ENCODE measurements around the gene ACP7.

Gene ACP7

DNA sequence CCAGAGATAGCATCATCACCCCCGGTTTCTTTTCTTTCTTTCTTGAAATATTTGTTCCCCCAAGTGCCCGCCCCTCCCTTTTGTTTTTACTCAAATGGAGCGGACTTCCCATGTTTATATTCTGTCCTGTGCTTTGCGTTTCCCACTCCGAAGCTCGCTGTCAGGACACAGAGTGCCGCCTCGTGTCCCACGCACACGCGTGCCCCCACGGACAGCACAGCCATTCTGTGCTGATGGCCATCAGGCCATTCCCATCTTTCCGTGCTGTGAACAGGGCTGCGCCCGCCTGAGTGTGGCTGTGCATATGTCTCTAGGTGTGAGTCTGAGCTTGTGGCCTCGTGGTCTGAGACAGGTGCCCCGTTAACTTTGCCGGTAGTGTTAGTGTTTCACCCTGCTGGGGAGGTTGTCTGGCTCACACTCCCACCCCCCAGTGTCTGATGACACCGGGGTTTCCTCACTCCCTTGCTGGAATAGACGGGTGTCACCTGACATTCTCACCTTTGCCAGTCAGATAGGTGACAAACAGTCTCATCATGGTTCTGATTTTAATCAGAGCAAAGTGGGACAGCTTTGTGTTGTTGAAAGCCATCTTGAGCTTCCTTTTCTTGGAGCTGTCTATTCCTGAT lies 48.3 kb downstream of the ACP7 start:
- H3K4me3 ChIP-seq (ENCODE audit: low read depth, low read length), result no peak overlapping the region
- TF ChIP-seq, protein P1, sequence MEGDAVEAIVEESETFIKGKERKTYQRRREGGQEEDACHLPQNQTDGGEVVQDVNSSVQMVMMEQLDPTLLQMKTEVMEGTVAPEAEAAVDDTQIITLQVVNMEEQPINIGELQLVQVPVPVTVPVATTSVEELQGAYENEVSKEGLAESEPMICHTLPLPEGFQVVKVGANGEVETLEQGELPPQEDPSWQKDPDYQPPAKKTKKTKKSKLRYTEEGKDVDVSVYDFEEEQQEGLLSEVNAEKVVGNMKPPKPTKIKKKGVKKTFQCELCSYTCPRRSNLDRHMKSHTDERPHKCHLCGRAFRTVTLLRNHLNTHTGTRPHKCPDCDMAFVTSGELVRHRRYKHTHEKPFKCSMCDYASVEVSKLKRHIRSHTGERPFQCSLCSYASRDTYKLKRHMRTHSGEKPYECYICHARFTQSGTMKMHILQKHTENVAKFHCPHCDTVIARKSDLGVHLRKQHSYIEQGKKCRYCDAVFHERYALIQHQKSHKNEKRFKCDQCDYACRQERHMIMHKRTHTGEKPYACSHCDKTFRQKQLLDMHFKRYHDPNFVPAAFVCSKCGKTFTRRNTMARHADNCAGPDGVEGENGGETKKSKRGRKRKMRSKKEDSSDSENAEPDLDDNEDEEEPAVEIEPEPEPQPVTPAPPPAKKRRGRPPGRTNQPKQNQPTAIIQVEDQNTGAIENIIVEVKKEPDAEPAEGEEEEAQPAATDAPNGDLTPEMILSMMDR (IDR thresholded peaks at IDR 0.05; ENCODE audit: borderline replicate concordance, insufficient read depth, low read depth, low read length), result no peak

DNA sequence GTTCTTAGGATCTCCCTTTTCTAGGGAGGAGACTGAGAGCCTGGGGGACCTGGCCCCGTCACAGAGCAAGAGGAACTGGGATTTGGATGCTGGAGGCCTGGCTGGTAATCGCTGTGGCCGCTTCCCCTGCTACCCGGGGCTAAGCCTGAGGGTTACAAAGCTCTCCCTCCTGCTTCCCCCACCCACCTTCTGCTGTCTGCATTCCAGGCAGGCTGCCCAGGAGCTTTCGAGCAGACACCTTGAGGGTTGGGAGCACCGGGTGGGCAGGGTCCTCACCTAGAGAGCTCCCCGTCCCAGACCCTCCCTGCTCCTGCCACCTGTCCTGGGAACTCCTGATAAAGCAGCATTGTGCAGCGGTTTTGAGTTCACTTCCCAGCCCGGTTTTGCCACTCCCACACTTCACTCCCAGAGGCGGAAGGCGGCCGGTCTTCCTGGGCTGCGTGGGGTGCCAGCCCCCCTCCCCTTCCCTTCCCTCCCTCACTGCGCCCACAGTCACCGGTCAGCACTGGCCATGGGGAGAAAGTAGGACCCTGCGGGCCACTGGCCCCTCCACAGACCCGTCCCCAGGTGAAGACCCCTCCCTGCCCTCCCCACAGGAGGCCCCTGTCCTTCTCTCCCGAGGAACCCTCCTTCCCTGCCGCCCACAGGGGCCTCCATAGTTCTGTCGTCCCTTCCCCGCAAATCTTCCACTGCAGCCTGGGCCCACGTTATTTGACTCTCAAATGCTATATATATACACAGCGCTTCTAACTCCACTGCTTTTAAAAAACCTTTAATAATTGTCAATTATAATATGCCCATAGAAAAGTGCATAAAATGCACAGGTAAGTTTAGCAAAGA lies 49.5 kb downstream of the ACP7 start:
- TF ChIP-seq, protein P1 (IDR thresholded peaks at IDR 0.05; ENCODE audit: borderline replicate concordance, insufficient read depth, low read depth, low read length), result no peak
- no peak overlapping the region for H3K4me3 ChIP-seq (ENCODE audit: low read depth, low read length)

DNA sequence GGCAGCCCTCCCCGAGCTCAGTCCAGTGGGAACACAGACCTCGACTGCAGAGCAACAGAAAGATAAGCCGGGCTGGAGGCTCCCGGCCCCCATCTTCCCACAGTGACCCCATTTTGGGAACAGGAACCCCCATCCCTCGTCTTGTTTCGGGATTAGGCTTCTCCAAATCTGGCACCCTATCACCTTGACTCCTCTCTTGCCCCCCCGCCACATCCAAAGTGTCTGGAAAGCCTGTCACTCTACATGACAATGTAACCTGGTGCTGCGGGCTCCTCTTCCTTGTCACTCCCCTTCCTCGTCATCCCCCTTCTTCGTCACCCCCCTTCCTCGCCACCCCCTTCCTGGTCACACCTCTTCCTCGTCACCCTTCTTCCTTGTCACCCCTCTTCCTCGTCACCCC lies 51.5 kb downstream of the ACP7 start:
- no peak overlapping the region for H3K4me3 ChIP-seq (ENCODE audit: low read depth, low read length)
- TF ChIP-seq, protein P1 (IDR thresholded peaks at IDR 0.05; ENCODE audit: borderline replicate concordance, insufficient read depth, low read depth, low read length), result no peak

DNA sequence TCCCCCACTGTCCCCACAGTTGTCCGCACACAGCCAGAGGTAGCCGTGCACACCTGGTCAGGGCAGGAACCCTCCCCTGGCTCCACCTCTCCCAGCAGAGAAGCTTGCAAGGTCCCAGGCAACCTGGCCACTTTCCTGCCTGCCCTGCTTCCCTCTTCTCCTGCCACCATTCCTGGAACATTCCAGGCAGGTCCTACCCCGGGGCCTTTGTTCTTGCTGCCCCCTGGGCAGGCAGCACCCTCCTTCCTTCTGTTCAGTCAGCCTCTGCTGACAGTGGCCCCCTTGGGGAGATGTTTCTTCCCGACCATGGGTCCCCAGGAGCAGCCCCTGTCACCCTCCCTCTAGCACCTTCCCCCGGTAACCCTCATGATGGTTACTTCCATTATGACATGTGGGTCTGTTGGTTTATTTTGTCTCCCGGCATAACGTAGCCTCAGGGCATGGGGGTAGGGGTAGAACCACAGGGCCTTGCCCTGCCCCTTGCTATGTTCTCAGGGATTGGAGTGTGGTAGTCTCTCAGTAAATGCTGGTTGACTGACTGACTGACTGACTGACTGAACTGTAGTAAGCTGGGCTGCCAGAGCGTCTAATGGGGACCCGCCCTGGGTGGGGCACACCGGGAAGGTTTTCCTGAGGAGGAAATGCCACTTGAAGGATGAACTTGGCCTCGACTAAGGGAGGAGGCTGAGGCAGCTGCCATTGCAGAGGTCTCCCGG lies 52.2 kb downstream of the ACP7 start:
- no peak overlapping the region for H3K4me3 ChIP-seq (ENCODE audit: low read depth, low read length)
- TF ChIP-seq, protein P1 (IDR thresholded peaks at IDR 0.05; ENCODE audit: borderline replicate concordance, insufficient read depth, low read depth, low read length), result no peak

DNA sequence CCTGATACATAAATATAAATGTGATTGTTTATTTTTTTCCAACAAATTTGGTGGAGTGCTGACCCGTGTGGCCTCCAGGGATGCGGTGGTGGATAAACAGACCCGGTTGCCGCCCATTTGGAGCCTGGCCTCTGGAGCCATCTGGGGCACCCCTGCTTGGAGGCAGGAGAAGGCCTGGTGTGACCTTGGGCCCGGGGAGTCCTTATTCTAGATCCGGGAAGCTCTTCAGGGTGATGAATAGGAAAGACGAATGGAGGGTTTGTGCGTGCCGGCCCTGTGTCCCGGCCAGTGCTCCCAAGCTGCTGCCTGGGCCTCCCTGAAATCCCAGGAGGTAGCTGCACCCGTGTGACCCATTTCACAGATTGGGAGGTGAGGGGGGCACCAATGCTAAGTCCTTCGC lies 53.0 kb downstream of the ACP7 start:
- TF ChIP-seq, protein P1 (IDR thresholded peaks at IDR 0.05; ENCODE audit: borderline replicate concordance, insufficient read depth, low read depth, low read length), result no peak
- H3K4me3 ChIP-seq (ENCODE audit: low read depth, low read length), result no peak overlapping the region

DNA sequence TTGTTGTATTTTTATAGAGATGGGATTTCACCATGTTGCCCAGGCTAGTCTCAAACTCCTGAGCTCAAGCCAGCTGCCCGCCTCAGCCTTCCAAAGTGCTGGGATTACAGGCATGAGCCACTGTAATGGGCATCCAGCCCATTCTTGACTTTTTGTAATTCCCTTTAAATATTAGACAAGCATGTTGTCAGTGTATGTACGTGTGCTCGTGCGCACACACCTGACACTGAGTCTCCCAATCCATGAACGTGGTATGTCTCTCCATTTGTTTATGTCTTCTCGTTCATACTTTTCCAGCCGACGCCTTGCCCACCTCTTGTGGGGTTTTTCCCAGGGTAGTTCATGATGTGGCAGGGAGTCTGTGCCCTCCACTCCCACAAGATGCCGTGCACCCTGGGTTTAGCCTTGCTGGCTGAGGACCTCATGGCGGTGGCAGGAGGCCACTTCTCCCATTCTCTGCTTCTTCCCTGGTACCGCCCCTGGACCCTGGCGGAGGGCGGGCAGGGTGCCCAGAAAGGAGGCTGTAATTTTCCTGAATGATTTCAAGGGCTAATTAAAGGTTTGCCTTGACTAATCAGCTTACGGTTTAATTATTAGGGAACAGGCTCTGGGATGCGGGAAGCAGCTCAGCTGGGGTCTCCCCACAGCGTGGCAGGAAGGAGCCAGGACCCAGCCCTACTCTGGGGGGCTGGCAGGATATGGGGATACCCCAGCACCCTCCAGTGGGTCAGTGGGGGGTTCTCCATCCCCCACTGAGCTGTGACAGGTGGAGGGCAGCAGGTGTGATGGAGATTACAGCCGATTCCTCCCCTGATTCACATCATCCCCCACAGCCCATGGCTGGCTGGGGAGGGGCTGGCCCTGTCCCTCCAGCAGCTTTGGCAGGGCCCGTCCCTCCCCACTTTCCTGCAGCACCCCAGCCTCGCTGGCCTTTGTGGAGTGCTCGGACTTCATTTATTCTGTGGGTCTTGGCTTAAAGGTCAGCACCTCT lies 54.3 kb downstream of the ACP7 start:
- TF ChIP-seq, protein P1 (IDR thresholded peaks at IDR 0.05; ENCODE audit: borderline replicate concordance, insufficient read depth, low read depth, low read length), result no peak
- H3K4me3 ChIP-seq (ENCODE audit: low read depth, low read length), result no peak overlapping the region
